Lower lobe of right lung (tissue), 2 donors: ENCODE data around the gene IL1RAPL2. TPM values are rescaled to one million over a fixed set of nuclear protein-coding genes. Genes with fewer than 3 reads are reported as not detected.

Source experiments
- ATAC-seq, 2 donors: fragments of 200-7000 bp; cut with Tn5 transposase; one replicate each; pipeline ENCODE4 v1.9.1; 2020 to 2022; ENCODE audit warnings: mild to moderate bottlenecking in 2 of 2, moderate library complexity in 2 of 2
- DNase-seq: peaks from one replicate; pipeline ENCODE4 v3.0.0-alpha.2; 2020
- H3K27ac ChIP-seq: fragments of 200-600 bp; one replicate; pipeline ENCODE4 v1.8.0; 2022
- H3K27me3 ChIP-seq: fragments of 200-600 bp; one replicate; pipeline ENCODE4 v1.8.0; 2022; ENCODE audit warnings: low read depth
- H3K36me3 ChIP-seq: fragments of 200-600 bp; one replicate; pipeline ENCODE4 v1.8.0; 2022; ENCODE audit warnings: mild to moderate bottlenecking
- H3K4me1 ChIP-seq: fragments of 200-600 bp; one replicate; pipeline ENCODE4 v1.8.0; 2022
- H3K4me3 ChIP-seq: fragments of 200-600 bp; one replicate; pipeline ENCODE4 v1.8.0; 2022; ENCODE audit warnings: mild to moderate bottlenecking
- H3K9me3 ChIP-seq: fragments of 200-600 bp; one replicate; pipeline ENCODE4 v1.8.0; 2022
- intact Hi-C: fragments of 100-400 bp; cut with DNase I; formaldehyde crosslinking; loops from one replicate; pipeline ENCODE4 v1.11.0; 2022
- total RNA-seq: library from RNA; stranded (reverse); fragmentation: NEBNext Ultra II Directional; extraction: Animal tissue kit (Norgen Biotek cat#: 25700); gene quantifications from one replicate; pipeline ENCODE4 v1.2.1, GENCODE V29; 2021
- TF ChIP-seq, protein P1 (sequence below): fragments of 200-600 bp; IDR thresholded peaks from one replicate; pipeline ENCODE4 v1.8.0; 2022; ENCODE audit warnings: antibody characterized with exemption, mild to moderate bottlenecking
- donor health status: DM: no; HTN: yes; CAD: no; lungs with severe emphysema.

IL1RAPL2 gene
- total RNA-seq, 1 donor from 2014 or later: not detected

DNA sequence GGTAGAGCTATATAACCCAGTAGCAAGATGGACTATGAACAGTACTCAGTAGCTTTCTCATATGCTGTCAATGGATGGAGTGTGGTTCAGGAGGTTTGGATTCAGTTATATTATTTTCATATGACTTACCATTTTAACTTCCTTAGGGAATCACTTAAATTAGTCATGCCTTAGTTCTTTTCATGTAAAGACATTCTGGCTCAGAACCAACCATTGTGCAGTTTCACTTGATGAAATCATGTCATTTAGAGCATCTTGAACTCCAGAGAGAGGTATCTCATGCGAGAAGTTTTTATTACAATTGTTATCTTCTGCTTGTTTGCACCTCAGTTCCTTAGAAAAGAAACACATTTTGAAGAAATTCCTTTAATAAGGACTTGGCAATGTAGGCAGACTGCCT is 55.8 kb downstream of the IL1RAPL2 start:
- no peak for DNase-seq
- Histone ChIP-seq H3K4me1 (no peaks in the 10 kb centered on the region), H3K27me3 (no peaks in the 10 kb centered on the region), H3K9me3 (no peaks in the 10 kb centered on the region), H3K27ac (no peak overlapping the region), H3K36me3 (no peaks in the 10 kb centered on the region), H3K4me3 (no peak overlapping the region)
- TF ChIP-seq, protein P1, sequence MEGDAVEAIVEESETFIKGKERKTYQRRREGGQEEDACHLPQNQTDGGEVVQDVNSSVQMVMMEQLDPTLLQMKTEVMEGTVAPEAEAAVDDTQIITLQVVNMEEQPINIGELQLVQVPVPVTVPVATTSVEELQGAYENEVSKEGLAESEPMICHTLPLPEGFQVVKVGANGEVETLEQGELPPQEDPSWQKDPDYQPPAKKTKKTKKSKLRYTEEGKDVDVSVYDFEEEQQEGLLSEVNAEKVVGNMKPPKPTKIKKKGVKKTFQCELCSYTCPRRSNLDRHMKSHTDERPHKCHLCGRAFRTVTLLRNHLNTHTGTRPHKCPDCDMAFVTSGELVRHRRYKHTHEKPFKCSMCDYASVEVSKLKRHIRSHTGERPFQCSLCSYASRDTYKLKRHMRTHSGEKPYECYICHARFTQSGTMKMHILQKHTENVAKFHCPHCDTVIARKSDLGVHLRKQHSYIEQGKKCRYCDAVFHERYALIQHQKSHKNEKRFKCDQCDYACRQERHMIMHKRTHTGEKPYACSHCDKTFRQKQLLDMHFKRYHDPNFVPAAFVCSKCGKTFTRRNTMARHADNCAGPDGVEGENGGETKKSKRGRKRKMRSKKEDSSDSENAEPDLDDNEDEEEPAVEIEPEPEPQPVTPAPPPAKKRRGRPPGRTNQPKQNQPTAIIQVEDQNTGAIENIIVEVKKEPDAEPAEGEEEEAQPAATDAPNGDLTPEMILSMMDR: no peak
- no peak for ATAC-seq
- intact Hi-C loops: no loop called here

DNA sequence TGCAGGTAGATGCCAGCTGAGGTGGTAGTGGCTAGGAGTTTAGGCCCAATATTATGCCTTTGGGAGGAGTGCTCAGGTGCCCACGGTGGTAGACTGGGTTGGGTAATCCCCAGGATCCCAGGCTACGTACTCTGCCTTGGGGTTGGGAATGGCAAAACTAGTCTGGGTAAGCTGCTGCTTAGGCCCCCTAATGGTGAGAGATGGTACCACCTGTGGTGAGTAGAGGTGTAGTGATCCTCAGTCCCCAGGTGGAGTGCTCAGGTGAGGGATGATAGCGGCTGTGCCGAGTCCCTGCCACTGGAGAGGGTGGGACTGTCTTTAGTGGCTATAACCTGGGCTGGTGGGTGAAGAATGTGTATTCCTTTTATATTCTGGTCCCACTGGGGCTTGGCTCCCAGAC is 75.2 kb downstream of the IL1RAPL2 start:
- no peaks in the 10 kb centered on the region for H3K36me3 ChIP-seq
- TF ChIP-seq, protein P1: no peak
- ATAC-seq (no peak), DNase-seq (no peak)
- H3K4me1 ChIP-seq: no peaks in the 10 kb centered on the region
- H3K27me3 ChIP-seq: no peaks in the 10 kb centered on the region
- no peak overlapping the region for H3K4me3 ChIP-seq
- H3K27ac ChIP-seq: no peak overlapping the region
- intact Hi-C loops: no loop called here
- no peaks in the 10 kb centered on the region for H3K9me3 ChIP-seq

DNA sequence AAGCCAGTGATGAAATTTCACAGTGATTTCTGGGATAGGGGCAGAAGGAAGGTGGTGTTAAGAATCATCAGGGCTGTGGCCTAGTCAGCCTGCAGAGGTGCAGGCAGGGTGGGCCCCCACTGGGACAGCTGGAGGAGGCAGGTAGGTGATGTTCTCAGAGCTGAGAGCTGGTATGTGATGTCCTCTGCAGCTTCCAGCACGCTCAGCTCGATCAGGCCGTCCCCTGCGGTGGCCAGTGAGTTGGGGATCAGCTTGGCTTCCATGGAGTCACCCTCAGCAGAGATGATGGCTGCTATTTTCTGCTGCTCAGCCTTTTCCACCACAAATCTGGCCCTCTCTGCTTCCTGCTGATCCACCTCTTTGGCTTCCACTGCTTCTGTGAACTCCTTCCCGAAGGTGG is 81.1 kb downstream of the IL1RAPL2 start:
- ATAC-seq (no peak), DNase-seq (no peak)
- H3K27ac ChIP-seq: no peak overlapping the region
- intact Hi-C loops: no loop called here
- no peaks in the 10 kb centered on the region for H3K27me3 ChIP-seq
- H3K4me1 ChIP-seq: no peaks in the 10 kb centered on the region
- no peak overlapping the region for H3K4me3 ChIP-seq
- no peaks in the 10 kb centered on the region for H3K36me3 ChIP-seq
- H3K9me3 ChIP-seq: no peaks in the 10 kb centered on the region
- TF ChIP-seq, protein P1: no peak

DNA sequence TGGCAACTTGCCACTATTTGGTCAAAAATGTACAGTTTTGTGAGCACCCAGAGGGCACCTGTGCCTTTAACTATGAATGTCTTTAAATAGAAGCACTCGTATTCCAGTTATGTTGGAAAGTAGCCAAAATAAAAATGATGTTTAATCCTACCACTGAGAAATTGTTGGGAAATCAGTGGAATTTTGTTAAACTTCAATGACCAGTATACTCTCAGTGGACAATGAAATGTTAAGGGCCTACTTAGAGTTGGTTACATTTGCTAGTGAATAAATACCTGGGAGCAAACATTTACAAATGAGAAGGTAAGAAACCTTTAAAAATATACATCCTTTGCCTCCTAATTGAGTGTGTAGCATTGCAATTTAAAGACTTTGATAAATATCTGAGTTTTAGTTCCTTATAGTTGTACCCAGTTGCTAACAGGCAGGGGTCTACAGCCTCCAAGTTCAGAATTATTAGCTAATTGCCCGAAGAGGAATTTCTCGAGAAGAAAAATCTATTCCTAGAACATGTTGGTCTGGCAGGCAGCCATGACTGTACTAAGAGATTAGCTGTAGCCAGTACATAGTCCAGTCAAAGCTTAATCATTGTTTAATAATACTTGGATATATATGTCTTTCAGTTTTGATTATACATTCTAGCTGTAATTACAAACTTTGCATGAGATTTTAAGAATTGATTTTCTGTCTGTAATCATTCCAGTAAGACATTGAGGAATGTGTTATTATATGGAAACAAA is 93.2 kb downstream of the IL1RAPL2 start:
- H3K27ac ChIP-seq: no peak overlapping the region
- no peak overlapping the region for H3K4me3 ChIP-seq
- no peaks in the 10 kb centered on the region for H3K4me1 ChIP-seq
- H3K36me3 ChIP-seq: no peaks in the 10 kb centered on the region
- intact Hi-C loops: no loop called here
- DNase-seq (no peak), ATAC-seq (peak; percentile 63 to 87)
- no peaks in the 10 kb centered on the region for H3K27me3 ChIP-seq
- no peaks in the 10 kb centered on the region for H3K9me3 ChIP-seq
- TF ChIP-seq, protein P1: no peak

DNA sequence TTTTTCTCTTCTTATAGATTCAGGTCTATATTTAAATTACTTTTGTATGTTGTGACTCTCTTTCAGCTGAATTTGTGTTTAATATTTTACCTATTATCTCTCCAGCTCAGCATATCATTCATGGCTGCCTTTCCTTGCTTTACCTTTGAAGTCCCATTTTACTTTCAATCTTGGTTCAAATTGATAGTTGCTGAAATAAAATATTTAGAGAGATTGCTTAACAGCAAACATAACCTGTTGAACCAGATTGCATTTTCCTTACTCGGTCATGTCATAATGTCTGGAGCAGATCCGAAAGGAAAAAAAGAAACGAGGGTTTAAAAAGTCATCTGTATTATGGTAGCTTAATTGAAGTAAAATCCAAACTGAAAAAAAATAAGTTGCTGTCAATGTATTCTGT is 94.1 kb downstream of the IL1RAPL2 start:
- Histone ChIP-seq H3K4me1 (no peaks in the 10 kb centered on the region), H3K27me3 (no peaks in the 10 kb centered on the region), H3K36me3 (no peaks in the 10 kb centered on the region), H3K9me3 (no peaks in the 10 kb centered on the region), H3K27ac (no peak overlapping the region), H3K4me3 (no peak overlapping the region)
- TF ChIP-seq, protein P1: no peak
- intact Hi-C loops: no loop called here
- DNase-seq (no peak), ATAC-seq (peak in 1 of 2 donors; percentile 53)
